C4-2B (cell line): ENCODE measurements around the gene FAM240B.

ENCODE experiments used
- CTCF ChIP-seq: fragments of 450-650 bp; conservative IDR thresholded peaks from 2 replicates; pipeline ENCODE4 v1.5.1; 2017; ENCODE audit warnings: mild to moderate bottlenecking
- ZFX ChIP-seq: fragments of 450-650 bp; IDR thresholded peaks from 2 replicates; pipeline ENCODE4 v1.6.1; 2017

- TF ChIP-seq CTCF = no peak
- TF ChIP-seq ZFX = no peak
These were observed 46.3 kb downstream of the FAM240B start for GRCh38 chr9:38673399-38674193.
